H9 (cell line): ENCODE data around the gene ATL1. TPM values are rescaled to one million over a fixed set of nuclear protein-coding genes. Genes with fewer than 3 reads are reported as not detected.

Source experiments
- DNase-seq: peaks from one replicate; pipeline ENCODE4 v3.0.0-alpha.2; 2017
- H2AFZ ChIP-seq: one replicate; pipeline ENCODE4 v1.6.1; 2013; ENCODE audit warnings: mild to moderate bottlenecking, low read length, control low read depth, moderate library complexity
- H2AK5ac ChIP-seq: 2 replicates; pipeline ENCODE4 v1.6.1; 2013; ENCODE audit warnings: low read length, control low read depth, mixed read lengths; ENCODE audit not compliant: insufficient read length
- H2BK120ac ChIP-seq: one replicate; pipeline ENCODE4 v1.6.1; 2013; ENCODE audit warnings: low read depth, mild to moderate bottlenecking, low read length, control low read depth, inconsistent platforms; ENCODE audit not compliant: poor library complexity, severe bottlenecking
- H2BK12ac ChIP-seq: 2 replicates; pipeline ENCODE4 v1.6.1; 2013; ENCODE audit warnings: low read length, control low read depth, mixed read lengths, low read depth; ENCODE audit not compliant: insufficient read length
- H2BK15ac ChIP-seq: 2 replicates; pipeline ENCODE4 v1.6.1; 2013; ENCODE audit warnings: low read depth, low read length, control low read depth
- H2BK20ac ChIP-seq: one replicate; pipeline ENCODE4 v1.6.1; 2013; ENCODE audit warnings: low read depth, mild to moderate bottlenecking, low read length, control low read depth, inconsistent platforms; ENCODE audit not compliant: poor library complexity, severe bottlenecking
- H2BK5ac ChIP-seq: 2 replicates; pipeline ENCODE4 v1.6.1; 2013; ENCODE audit warnings: low read length, control low read depth, mixed read lengths; ENCODE audit not compliant: insufficient read length
- H3K14ac ChIP-seq: 2 replicates; pipeline ENCODE4 v1.6.1; 2013; ENCODE audit warnings: low read length, control low read depth; ENCODE audit not compliant: insufficient read depth
- H3K18ac ChIP-seq: 2 replicates; pipeline ENCODE4 v1.6.1; 2013; ENCODE audit warnings: low read depth, mild to moderate bottlenecking, mixed read lengths, low read length, control low read depth; ENCODE audit not compliant: insufficient read length
- H3K23ac ChIP-seq: 2 replicates; pipeline ENCODE4 v1.6.1; 2013; ENCODE audit warnings: low read length, control low read depth, mixed read lengths, low read depth; ENCODE audit not compliant: insufficient read length
- H3K23me2 ChIP-seq: 2 replicates; pipeline ENCODE4 v1.6.1; 2013; ENCODE audit warnings: low read depth, mild to moderate bottlenecking, mixed read lengths, low read length, control low read depth; ENCODE audit not compliant: insufficient read length, poor library complexity, severe bottlenecking
- H3K27ac ChIP-seq: 2 replicates; pipeline ENCODE4 v1.5.1; 2013; ENCODE audit warnings: low read length, control low read depth, mixed read lengths, low read depth; ENCODE audit not compliant: insufficient read length
- H3K27me3 ChIP-seq: 2 replicates; pipeline ENCODE4 v1.6.1; 2013; ENCODE audit warnings: low read length, control low read depth, inconsistent platforms; ENCODE audit not compliant: insufficient read depth
- H3K4ac ChIP-seq: 2 replicates; pipeline ENCODE4 v1.6.1; 2013; ENCODE audit warnings: low read depth, mild to moderate bottlenecking, control low read depth, inconsistent platforms, low read length, moderate library complexity
- H3K4me1 ChIP-seq: 2 replicates; pipeline ENCODE4 v1.6.1; 2013; ENCODE audit warnings: low read length, control low read depth, inconsistent platforms; ENCODE audit not compliant: insufficient read depth
- H3K4me2 ChIP-seq: 2 replicates; pipeline ENCODE4 v1.6.1; 2013; ENCODE audit warnings: low read length, control low read depth, mixed read lengths; ENCODE audit not compliant: insufficient read length, insufficient read depth
- H3K56ac ChIP-seq: 2 replicates; pipeline ENCODE4 v1.6.1; 2013; ENCODE audit warnings: low read depth, mild to moderate bottlenecking, mixed read lengths, low read length, control low read depth; ENCODE audit not compliant: insufficient read length
- H3K79me1 ChIP-seq: 2 replicates; pipeline ENCODE4 v1.6.1; 2013; ENCODE audit warnings: low read depth, mild to moderate bottlenecking, moderate library complexity, low read length, control low read depth, inconsistent platforms; ENCODE audit not compliant: insufficient read depth, poor library complexity, severe bottlenecking
- H3K79me2 ChIP-seq: 2 replicates; pipeline ENCODE4 v1.6.1; 2013; ENCODE audit warnings: low read length, control low read depth, inconsistent platforms; ENCODE audit not compliant: insufficient read depth
- H3K9ac ChIP-seq: 2 replicates; pipeline ENCODE4 v1.6.1; 2013; ENCODE audit warnings: low read length, control low read depth, mixed read lengths; ENCODE audit not compliant: insufficient read length; ENCODE audit errors: extremely low read depth
- H3K9me3 ChIP-seq: one replicate; pipeline ENCODE4 v1.6.1; 2013; ENCODE audit warnings: low read depth, low read length, inconsistent platforms; ENCODE audit not compliant: control insufficient read depth
- H3T11ph ChIP-seq: one replicate; pipeline ENCODE4 v1.6.1; 2013; ENCODE audit warnings: mild to moderate bottlenecking, low read length, control low read depth, inconsistent platforms
- H4K20me1 ChIP-seq: one replicate; pipeline ENCODE4 v1.6.1; 2013; ENCODE audit not compliant: control insufficient read depth, insufficient read length, insufficient read depth
- H4K5ac ChIP-seq: 2 replicates; pipeline ENCODE4 v1.6.1; 2013; ENCODE audit warnings: low read depth, mild to moderate bottlenecking, mixed read lengths, low read length, control low read depth; ENCODE audit not compliant: insufficient read length
- H4K8ac ChIP-seq: replicated peaks from 2 replicates; pipeline ENCODE4 v1.6.1; 2013; ENCODE audit warnings: low read length, control low read depth, mixed read lengths, low read depth; ENCODE audit not compliant: insufficient read length
- H4K91ac ChIP-seq: 2 replicates; pipeline ENCODE4 v1.6.1; 2013; ENCODE audit warnings: low read depth, mild to moderate bottlenecking, moderate library complexity, mixed read lengths, low read length, control low read depth; ENCODE audit not compliant: insufficient read length
- H3K27ac Mint-ChIP-seq, 3 experiments: 2 replicates in 2 of 3; 3 replicates in 1 of 3; pipeline ENCODE4 v1.8.0; 2020 to 2021; ENCODE audit warnings: mixed read lengths in 3 of 3, mild to moderate bottlenecking in 1 of 3, moderate library complexity in 1 of 3
- H3K27me3 Mint-ChIP-seq: 2 replicates; pipeline ENCODE4 v1.8.0; 2021; ENCODE audit warnings: low read depth, mild to moderate bottlenecking, moderate library complexity, mixed read lengths
- H3K36me3 Mint-ChIP-seq, 3 experiments: 2 replicates in 2 of 3; 3 replicates in 1 of 3; pipeline ENCODE4 v1.8.0; 2020 to 2021; ENCODE audit warnings: low read depth in 3 of 3, mixed read lengths in 3 of 3; ENCODE audit not compliant: insufficient read depth in 1 of 3
- H3K4me1 Mint-ChIP-seq, 2 experiments: 2 replicates each; pipeline ENCODE4 v1.8.0; 2020; ENCODE audit warnings: mixed read lengths in 2 of 2
- H3K4me3 Mint-ChIP-seq, 2 experiments: 2 replicates in 1 of 2; 3 replicates in 1 of 2; pipeline ENCODE4 v1.8.0; 2020 to 2021; ENCODE audit warnings: mild to moderate bottlenecking in 2 of 2, mixed read lengths in 2 of 2, moderate library complexity in 1 of 2
- H3K9me3 Mint-ChIP-seq, 2 experiments: 2 replicates in 1 of 2; 3 replicates in 1 of 2; pipeline ENCODE4 v1.8.0; 2020; ENCODE audit warnings: mild to moderate bottlenecking in 2 of 2, mixed read lengths in 2 of 2, moderate library complexity in 1 of 2
- CTCF ChIP-seq: fragments of 200-600 bp; sonication (generic); conservative IDR thresholded peaks from 3 replicates; pipeline ENCODE4 v1.8.0; 2021; ENCODE audit warnings: antibody characterized with exemption, mild to moderate bottlenecking
- WGBS: extraction: QIAGEN DNeasy Blood & Tissue Kit; methylation state at CpG from one replicate; pipeline ENCODE4 v1.1.7; 2013; ENCODE audit warnings: missing lambda C conversion rate, low lambda C conversion rate, mixed read lengths; ENCODE audit not compliant: insufficient read length; ENCODE audit errors: extremely low coverage; 5-methylcytosine and 5-hydroxymethylcytosine counted together
- total RNA-seq: library from RNA; stranded (reverse); gene quantifications from 2 replicates; pipeline ENCODE4 v1.2.1, GENCODE V29; 2021

Gene ATL1
- total RNA-seq, 1 experiment from 2014 or later, result 3.0 TPM

- Histone ChIP-seq H4K20me1 (peaks cover 3% of the 10 kb centered on the region), H3K56ac (no peak overlapping the region), H3K4me1 (no peaks in the 10 kb centered on the region; the same call in 1 of the 2 replicates), H2BK12ac (no peak overlapping the region), H4K5ac (no peak overlapping the region), H4K91ac (no peak overlapping the region), H3K79me1 (no peaks in the 10 kb centered on the region), H3K4me2 (no peak overlapping the region), H3K27me3 (no peaks in the 10 kb centered on the region), H3K18ac (no peak overlapping the region), H3K27ac (no peak overlapping the region), H4K8ac (no peak overlapping the region), H3K14ac (no peak overlapping the region), H2AFZ (no peak overlapping the region), H2BK20ac (no peak overlapping the region), H2BK120ac (no peak overlapping the region), H2BK15ac (no peak overlapping the region), H2AK5ac (no peak overlapping the region), H3T11ph (no peak overlapping the region), H3K9me3 (no peaks in the 10 kb centered on the region), H3K23me2 (no peaks in the 10 kb centered on the region), H3K4ac (no peak overlapping the region), H3K9ac (no peak overlapping the region), H3K79me2 (no peaks in the 10 kb centered on the region), H3K23ac (no peak overlapping the region), H2BK5ac (no peak overlapping the region)
- Mint-ChIP-seq H3K36me3 (peaks cover 10 to 33% (median 15%) of the 10 kb centered on the region in 3 experiments; a peak in 6 of 7 replicates), H3K27me3 (no peaks in the 10 kb centered on the region), H3K9me3 (no peaks in the 10 kb centered on the region), H3K27ac (no peak overlapping the region), H3K4me1 (peaks cover 6 to 7% of the 10 kb centered on the region in 2 experiments), H3K4me3 (no peak overlapping the region)
- no peak for TF ChIP-seq CTCF
- WGBS, result no CpG with 5 or more reads among the region's 2 CpGs
- no peak for DNase-seq
These were observed 75.2 kb downstream of the ATL1 start for GRCh38 chr14:50635141-50635540.
